Smooth muscle cell (in vitro differentiated cells): Measurements from ENCODE around the gene ZBTB40. TPM values are rescaled to one million over a fixed set of nuclear protein-coding genes. Genes with fewer than 3 reads are reported as not detected.

ENCODE experiments used
- DNase-seq: peaks from one replicate; lab custom pipeline; 2025; ENCODE audit not compliant: unreplicated experiment; lab: John Stamatoyannopoulos, UW
- H2AFZ ChIP-seq: fragments of 200-600 bp; sonication (generic); 2 replicates; pipeline ENCODE4 v1.6.0; 2016; ENCODE audit warnings: antibody characterized with exemption, low read depth, mild to moderate bottlenecking
- H3F3A ChIP-seq: fragments of 200-600 bp; sonication (generic); 2 replicates; pipeline ENCODE4 v1.6.0; 2017; ENCODE audit warnings: antibody characterized with exemption, low read depth
- H3K27ac ChIP-seq: fragments of 200-600 bp; sonication (generic); 2 replicates; pipeline ENCODE4 v1.5.1; 2016; ENCODE audit warnings: low read depth, mild to moderate bottlenecking
- H3K27me3 ChIP-seq: fragments of 200-600 bp; sonication (generic); 2 replicates; pipeline ENCODE4 v1.6.1; 2016; ENCODE audit warnings: low read depth, mild to moderate bottlenecking
- H3K36me3 ChIP-seq: fragments of 200-600 bp; sonication (generic); 2 replicates; pipeline ENCODE4 v1.5.1; 2016; ENCODE audit warnings: low read depth
- H3K4me1 ChIP-seq: fragments of 200-600 bp; sonication (generic); 2 replicates; pipeline ENCODE4 v1.5.1; 2016; ENCODE audit warnings: low read depth
- H3K4me2 ChIP-seq: fragments of 200-600 bp; sonication (generic); 2 replicates; pipeline ENCODE4 v1.6.0; 2016; ENCODE audit warnings: mild to moderate bottlenecking
- H3K4me3 ChIP-seq: fragments of 200-600 bp; sonication (generic); 2 replicates; pipeline ENCODE4 v1.5.1; 2016; ENCODE audit warnings: mild to moderate bottlenecking
- H3K79me2 ChIP-seq: fragments of 200-600 bp; sonication (generic); 2 replicates; pipeline ENCODE4 v1.6.0; 2016; ENCODE audit warnings: low read depth, mild to moderate bottlenecking
- H3K9ac ChIP-seq: fragments of 200-600 bp; sonication (generic); 2 replicates; pipeline ENCODE4 v1.6.0; 2016; ENCODE audit warnings: low read depth
- H3K9me3 ChIP-seq: fragments of 200-600 bp; sonication (generic); replicated peaks from 2 replicates; pipeline ENCODE4 v1.5.1; 2016; ENCODE audit warnings: low read depth
- H4K20me1 ChIP-seq: fragments of 200-600 bp; sonication (generic); 2 replicates; pipeline ENCODE4 v1.6.0; 2016; ENCODE audit warnings: low read depth
- WGBS: methylation state at CpG from one replicate; pipeline ENCODE4 v1.1.7; 2016; ENCODE audit warnings: low lambda C conversion rate; 5-methylcytosine and 5-hydroxymethylcytosine counted together
- polyA plus RNA-seq: library from polyadenylated mRNA; unstranded; fragments of >200 nt; fragmentation: Nextera tagmentation; extraction: Ambion mirVana; gene quantifications from 2 replicates; pipeline ENCODE4 v1.2.1, GENCODE V29; 2016
- total RNA-seq: library from RNA; depleted of rRNA; stranded (reverse); fragments of >200 nt; gene quantifications from 2 replicates; pipeline ENCODE4 v1.2.3, GENCODE V29; 2014
- TF ChIP-seq, protein P1 (sequence below): fragments of 200-600 bp; sonication (generic); IDR thresholded peaks from 2 replicates; pipeline ENCODE4 v1.5.1; 2017; ENCODE audit warnings: borderline replicate concordance, mild to moderate bottlenecking, antibody characterized with exemption; ENCODE audit not compliant: insufficient read depth, poor library complexity, severe bottlenecking

The ZBTB40 gene
- total and polyA plus RNA-seq, 2 experiments from 2014 or later: 4.1 to 14.6 TPM

DNA sequence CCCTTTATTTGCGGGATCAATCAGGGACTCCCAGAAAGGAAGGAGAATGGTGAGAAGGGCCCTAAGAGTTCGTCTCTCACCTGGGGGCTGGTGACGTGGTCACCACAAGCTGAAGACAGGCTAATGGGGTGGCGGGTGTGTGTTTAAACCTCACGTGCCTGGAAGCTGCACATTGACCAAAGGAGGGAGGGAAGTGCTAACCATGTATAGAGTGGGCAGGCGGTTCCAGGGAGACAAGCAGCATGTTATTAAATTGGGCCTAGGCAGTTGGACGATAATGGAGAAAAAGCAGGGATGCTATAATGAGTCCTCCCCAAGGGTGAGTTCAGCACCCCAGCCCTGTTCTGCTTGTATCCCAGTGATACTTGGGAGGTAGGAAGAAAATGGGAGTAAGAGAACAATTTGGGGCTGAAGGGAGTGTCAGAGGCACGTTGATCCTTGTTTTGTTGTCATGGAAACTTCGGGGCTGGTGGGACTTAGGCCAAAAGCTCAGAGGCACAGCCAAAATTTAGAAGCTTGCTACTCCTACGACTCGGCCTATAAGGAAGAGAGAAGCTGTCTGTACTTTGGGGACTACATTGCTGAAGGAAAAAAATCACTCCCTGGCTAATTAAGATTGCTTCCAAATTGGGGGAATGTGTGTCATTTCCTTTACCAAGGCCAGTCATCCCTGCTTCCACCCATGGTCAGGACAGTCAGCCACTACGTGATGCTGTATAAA lies 78.4 kb downstream of the ZBTB40 start:
- H2AFZ ChIP-seq: no peak overlapping the region
- no peak overlapping the region for H3K9ac ChIP-seq
- no peaks in the 10 kb centered on the region for H3K36me3 ChIP-seq
- H3K27ac ChIP-seq: no peak overlapping the region
- H3K9me3 ChIP-seq: no peaks in the 10 kb centered on the region
- H3K4me3 ChIP-seq: no peak overlapping the region
- no peaks in the 10 kb centered on the region for H3K4me1 ChIP-seq
- no peaks in the 10 kb centered on the region for H3K27me3 ChIP-seq
- H3K79me2 ChIP-seq: no peaks in the 10 kb centered on the region
- 90% methylated on average over 12 of the region's 12 CpGs for WGBS
- DNase-seq: no peak
- H4K20me1 ChIP-seq: no peaks in the 10 kb centered on the region
- H3K4me2 ChIP-seq: no peak overlapping the region
- TF ChIP-seq, protein P1, sequence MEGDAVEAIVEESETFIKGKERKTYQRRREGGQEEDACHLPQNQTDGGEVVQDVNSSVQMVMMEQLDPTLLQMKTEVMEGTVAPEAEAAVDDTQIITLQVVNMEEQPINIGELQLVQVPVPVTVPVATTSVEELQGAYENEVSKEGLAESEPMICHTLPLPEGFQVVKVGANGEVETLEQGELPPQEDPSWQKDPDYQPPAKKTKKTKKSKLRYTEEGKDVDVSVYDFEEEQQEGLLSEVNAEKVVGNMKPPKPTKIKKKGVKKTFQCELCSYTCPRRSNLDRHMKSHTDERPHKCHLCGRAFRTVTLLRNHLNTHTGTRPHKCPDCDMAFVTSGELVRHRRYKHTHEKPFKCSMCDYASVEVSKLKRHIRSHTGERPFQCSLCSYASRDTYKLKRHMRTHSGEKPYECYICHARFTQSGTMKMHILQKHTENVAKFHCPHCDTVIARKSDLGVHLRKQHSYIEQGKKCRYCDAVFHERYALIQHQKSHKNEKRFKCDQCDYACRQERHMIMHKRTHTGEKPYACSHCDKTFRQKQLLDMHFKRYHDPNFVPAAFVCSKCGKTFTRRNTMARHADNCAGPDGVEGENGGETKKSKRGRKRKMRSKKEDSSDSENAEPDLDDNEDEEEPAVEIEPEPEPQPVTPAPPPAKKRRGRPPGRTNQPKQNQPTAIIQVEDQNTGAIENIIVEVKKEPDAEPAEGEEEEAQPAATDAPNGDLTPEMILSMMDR: no peak
- no peaks in the 10 kb centered on the region for H3F3A ChIP-seq

GRCh38 chr1:22530715-22531114 lies 79.1 kb downstream of the ZBTB40 start:
- Histone ChIP-seq H3K79me2 (no peaks in the 10 kb centered on the region), H2AFZ (no peak overlapping the region), H3K27me3 (no peaks in the 10 kb centered on the region), H3K36me3 (no peaks in the 10 kb centered on the region), H3K27ac (no peak overlapping the region), H3K4me3 (no peak overlapping the region), H3K9ac (no peak overlapping the region), H3F3A (no peaks in the 10 kb centered on the region), H4K20me1 (no peaks in the 10 kb centered on the region), H3K4me2 (no peak overlapping the region), H3K9me3 (no peaks in the 10 kb centered on the region), H3K4me1 (no peaks in the 10 kb centered on the region)
- TF ChIP-seq, protein P1: no peak
- 80% methylated on average over 3 of the region's 3 CpGs for WGBS
- DNase-seq: no peak

GRCh38 chr1:22531251-22531650 lies 79.6 kb downstream of the ZBTB40 start:
- H3K4me2 ChIP-seq: no peak overlapping the region
- H4K20me1 ChIP-seq: no peaks in the 10 kb centered on the region
- H3K79me2 ChIP-seq: no peaks in the 10 kb centered on the region
- no peak overlapping the region for H3K4me3 ChIP-seq
- DNase-seq: no peak
- no peaks in the 10 kb centered on the region for H3K9me3 ChIP-seq
- H3K27me3 ChIP-seq: no peaks in the 10 kb centered on the region
- H3K4me1 ChIP-seq: no peaks in the 10 kb centered on the region
- no peak overlapping the region for H2AFZ ChIP-seq
- H3K27ac ChIP-seq: no peak overlapping the region
- TF ChIP-seq, protein P1: no peak
- H3K9ac ChIP-seq: no peak overlapping the region
- WGBS: 92% methylated on average over 6 of the region's 6 CpGs
- no peaks in the 10 kb centered on the region for H3F3A ChIP-seq
- no peaks in the 10 kb centered on the region for H3K36me3 ChIP-seq
